COLO829 (cell line): ENCODE data around the gene PPP1R14C.

Experiments
- DNase-seq: peaks from one replicate; pipeline ENCODE4 v3.0.0; 2012; ENCODE audit warnings: low spot score

Gene PPP1R14C

DNA sequence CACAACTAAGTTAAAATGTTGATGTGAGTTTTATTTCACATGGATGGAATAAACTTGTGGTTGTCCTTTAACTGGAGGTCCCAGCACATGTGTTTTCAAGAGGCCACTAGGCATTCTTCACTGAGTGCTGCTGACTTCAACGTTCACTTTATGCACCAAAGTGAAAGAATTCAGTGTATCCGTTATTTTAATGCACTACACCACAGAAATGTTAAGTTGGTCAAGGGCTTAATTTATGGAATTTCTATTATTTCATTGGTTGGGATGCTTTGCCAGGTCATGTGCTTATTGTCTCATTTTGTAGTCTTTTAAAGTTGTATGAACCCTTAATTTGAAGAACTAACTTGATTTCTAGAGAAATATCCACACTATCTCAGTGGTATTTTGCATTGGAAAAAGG is 106.4 kb downstream of the PPP1R14C start:
- no peak for DNase-seq

DNA sequence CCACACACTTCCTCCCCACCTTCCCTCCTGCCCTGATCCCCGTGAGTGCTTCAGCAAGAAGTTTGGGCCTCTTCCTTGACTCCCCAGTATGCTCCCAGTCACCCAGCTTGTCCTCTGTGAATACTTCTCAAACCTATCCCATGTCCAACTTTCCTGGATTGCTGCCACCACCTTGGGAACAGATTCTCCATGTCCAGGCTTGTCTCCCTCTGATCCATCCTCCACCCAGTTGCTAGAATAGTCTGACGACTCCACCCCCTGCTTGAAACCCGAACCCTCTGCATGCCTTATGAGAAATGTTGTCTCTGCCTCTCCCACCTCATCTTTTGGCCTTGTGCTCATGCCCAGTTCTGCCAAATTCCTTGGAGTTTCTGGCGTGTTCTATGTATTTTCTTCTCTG is 108.0 kb downstream of the PPP1R14C start:
- no peak for DNase-seq

DNA sequence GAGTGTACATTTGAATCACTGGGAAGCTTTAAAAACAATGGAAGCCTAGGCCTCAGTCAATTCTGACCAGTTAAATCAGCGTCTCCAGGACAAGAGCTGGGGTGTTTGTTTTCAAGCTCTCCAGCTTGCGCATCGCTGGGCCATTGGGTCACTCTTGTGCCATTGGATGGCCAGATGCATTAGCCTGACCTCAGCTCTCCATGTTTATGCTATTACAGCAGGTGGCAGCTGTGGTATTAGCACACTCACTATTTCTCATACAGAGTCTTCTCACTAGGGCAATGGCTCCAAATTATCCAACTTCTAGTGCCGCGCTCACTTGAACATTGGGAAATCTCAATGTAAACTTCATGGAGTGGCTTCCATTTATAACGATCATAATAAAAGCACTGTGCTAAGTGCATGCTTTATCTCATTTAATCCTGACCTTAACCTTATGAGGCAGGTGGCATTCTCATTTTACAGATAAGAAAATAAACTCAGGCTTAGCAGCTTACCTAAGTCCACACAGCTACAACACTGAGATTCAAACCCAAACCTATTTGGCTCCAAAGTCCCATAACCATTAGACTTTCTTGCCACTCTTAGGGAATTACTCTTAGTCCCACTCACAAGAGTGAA is 108.8 kb downstream of the PPP1R14C start:
- no peak for DNase-seq

DNA sequence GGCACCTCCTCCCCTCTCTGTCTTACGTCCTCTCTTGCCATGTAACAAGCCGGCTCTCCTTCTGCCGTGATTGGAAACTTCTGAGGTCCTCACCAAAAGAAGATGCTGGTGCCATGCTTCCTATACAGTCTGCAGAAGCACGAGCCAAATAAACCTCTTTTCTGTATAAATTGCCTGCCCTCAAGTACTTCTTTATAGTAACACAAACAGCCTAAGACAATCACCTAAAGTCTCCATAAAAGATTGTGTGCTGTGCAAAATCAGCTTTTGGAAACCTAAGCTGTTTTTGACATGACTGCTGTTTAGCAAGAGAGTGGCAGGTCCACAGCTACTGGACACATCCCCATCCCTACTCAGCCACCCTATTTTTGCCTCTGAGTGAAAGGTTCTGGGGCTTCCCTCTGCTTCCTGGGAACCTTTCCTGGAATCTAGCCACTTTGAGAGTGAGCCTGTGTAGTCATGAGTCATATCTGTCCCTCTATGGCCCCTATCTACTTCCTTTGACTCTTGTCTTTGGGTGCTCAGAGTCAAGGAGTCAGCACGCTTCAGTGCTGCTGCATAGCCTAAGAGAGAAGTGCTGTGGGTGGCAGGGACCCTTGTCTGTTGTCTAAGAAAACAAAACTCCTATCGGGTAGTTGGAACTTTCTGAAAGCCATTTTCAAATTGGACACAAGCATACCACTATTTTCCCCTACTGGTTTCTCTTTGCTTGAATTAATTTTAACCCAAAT is 110.0 kb downstream of the PPP1R14C start:
- peak; percentile 37 for DNase-seq

DNA sequence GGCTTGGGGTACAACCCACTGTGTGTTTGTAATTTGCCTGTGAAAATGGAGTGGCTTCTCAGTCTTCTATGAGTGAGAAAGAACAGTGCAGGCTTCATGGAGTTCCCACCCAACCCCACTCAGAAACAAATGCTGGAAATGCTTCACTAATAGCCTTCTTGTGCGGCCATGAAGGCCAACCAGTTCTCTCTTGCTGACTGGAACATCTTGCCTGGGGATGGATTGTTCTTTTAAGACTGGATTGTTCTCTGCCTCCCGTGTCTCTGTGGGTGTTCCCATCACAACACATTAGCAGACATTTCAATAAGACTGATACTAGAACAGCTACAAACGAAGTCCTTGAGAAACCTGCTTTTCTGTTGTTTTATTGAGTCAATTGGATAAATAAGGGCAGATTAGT is 110.6 kb downstream of the PPP1R14C start:
- no peak for DNase-seq

DNA sequence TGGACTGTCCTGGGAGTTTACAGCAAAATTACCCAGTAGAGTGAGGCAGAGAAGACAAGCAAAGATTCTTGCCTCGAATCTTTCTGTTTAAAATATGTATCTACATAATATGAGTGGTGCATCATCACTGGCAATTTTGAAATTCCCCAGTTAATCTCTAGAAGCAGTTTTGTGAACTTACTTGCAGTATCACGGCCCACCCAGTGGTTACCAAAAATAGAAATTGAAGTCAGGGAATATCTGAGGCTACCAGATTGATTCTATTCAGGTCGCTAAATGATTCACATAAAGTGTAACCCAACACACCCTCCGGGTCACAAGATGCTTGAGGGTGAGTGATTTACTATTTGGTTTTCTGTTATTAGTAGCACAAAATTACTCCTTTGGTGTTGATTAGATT is 111.9 kb downstream of the PPP1R14C start:
- DNase-seq, result no peak

DNA sequence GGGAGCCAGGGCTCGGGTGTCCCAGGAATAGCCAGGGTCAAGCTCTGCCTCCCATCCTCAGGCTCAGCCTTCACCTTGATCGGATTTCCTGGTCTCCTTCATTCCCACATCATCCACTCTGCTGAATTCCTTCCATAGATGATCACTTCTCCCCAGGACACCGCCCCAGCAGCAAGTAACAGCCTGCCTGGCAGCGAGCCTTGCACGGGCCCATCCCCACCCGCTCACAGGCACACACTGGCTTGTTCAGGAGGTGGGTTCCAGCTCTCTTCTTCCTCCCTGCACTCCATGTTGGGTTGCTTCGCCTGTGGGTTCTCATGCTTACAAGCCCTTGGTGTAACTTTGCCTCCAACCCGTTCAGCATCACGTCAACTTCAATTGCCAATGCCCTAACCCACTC is 113.0 kb downstream of the PPP1R14C start:
- DNase-seq, result no peak

DNA sequence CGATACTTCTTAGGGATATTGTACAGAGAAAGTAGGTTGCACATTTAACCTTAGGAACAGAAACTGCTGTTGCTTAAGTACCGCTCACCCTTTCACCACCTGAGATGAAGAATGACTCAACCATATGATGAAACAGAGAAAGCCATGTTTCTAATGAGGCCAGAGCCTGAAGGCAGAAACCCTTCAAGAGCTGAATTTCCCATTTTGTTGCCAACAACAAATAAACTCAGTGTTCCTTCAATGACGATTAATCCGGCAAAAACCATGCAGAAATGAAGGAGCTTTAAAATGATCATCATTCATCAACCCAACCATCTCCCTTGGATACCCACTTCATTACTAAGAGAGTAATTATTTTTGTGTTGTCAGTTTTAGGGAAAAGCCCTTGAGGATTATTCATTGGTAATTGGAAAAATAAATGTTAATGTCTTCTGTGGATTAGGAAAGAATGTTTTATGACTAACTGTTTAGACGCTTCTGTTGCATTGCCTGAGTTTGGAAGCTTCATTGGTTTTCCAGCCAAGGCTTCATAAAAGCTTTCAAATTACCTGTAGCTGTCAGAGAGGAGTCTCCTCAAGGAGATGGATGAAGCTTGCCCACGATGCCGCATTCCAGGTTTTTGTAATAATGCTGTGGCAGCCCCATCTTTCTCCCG is 113.9 kb downstream of the PPP1R14C start:
- peak; percentile 90 for DNase-seq

DNA sequence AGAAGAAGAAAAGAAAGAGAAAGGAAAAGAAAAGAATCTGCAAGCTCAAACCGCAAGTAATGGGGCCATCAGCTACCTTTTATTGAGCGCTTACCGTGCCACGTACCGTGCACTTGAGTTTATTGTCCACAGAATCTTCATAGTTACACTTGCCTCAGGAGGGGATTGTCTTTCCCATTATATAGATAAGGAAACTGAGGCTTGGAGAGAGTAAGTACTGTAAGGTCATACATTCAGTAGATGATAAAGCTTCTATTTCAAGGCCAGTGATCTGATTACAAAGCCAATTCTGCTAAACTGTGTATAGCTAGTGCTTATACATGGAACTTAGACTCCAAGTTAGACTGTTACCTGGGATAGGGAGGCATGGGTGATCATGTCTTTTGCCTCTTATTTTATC is 115.5 kb downstream of the PPP1R14C start:
- DNase-seq, result no peak

DNA sequence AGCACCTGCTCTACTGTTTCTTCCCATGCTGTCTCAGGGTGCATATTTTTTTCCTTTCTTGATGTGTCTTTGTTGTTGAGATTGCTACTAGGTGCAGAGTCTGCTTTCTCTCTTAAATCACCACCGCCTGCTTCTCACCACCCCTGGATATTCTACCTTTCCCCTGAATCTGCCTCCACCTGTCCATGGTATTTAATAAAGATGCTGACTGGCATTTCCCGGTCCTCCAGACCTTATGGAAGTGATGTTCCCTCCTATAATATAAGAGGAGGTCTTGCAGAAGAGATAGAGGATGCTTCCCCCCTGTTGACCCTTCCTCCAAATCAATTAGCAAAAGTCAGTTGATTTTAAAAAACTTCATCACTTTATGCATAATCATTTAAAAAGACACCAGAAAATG is 118.1 kb downstream of the PPP1R14C start:
- DNase-seq, result no peak

DNA sequence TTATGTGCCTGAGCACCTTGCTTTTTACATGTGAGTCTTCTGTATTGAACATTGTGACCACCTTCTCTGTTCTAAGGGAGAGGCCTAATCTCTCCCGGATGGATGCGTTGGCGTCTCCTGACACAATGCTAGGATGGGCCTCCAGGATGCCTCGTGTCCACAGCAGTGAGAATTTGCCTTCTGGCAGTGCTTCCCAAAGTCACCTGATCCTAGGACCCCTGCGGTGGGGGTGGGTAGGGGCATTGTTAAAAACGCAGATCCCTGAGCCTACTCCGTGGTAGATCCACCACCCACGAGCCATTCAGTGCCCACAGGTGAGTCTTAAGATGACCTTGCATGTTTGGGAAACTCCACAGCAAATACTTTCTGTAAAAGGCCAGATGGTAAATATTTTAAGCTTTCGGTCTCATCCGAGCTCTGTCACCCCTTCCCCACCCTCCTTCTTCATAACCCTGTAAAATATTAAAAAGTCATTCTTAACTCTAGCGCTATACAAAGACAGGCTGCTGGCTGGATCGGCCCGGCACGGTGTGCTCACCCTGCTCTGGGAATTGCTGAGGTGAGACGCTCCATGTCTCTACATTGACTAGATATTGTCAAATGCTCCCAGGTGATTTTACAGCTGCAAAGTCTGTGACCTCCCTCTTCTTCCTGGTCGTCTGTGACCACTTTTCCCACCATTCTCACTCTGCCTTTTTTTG is 119.3 kb downstream of the PPP1R14C start:
- no peak for DNase-seq

DNA sequence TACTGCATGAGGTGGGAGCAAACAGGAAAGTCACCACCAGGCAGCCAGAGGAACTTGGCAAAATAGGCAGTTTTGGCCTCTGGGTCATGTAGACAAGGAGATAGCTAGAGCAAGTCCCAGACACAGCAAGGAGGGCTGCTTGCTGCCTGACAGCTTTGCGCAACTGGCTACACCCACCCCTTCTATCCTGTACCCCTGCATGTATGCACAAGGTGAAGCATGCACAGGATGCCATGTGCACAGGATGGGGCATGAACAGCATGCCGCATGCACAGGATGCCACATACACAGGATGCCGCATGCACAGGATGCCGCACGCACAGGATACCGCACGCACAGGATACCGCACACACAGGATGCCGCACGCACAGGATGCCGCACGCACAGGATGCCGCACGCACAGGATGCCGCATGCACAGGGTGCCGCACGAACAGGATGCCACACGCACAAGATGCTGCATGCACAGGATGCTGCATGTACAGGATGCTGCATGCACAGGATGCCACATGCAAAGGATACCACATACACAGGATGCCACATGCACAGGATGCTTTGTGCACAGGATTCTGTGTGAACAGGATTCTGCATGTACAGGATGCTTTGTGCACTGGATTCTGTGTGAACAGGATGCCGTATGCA is 121.0 kb downstream of the PPP1R14C start:
- DNase-seq, result no peak

DNA sequence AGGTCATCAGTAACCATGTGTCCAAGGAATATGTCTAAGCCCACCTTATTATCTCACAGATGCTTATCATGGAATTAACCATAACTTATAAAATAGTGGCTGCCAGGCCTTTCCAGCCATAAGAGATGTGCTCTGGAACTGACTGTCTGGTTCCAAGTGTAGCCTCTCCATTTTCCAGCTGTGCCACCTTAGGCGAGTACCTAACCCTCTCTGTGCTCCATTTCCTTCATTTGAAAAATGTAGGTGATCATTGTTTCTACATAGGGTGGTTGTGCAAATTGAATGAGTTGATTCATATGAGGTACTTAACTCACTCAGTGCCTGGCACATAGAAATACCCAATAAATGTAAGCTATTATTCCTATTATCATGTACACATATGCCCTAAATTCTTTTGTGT is 123.5 kb downstream of the PPP1R14C start:
- DNase-seq, result no peak

DNA sequence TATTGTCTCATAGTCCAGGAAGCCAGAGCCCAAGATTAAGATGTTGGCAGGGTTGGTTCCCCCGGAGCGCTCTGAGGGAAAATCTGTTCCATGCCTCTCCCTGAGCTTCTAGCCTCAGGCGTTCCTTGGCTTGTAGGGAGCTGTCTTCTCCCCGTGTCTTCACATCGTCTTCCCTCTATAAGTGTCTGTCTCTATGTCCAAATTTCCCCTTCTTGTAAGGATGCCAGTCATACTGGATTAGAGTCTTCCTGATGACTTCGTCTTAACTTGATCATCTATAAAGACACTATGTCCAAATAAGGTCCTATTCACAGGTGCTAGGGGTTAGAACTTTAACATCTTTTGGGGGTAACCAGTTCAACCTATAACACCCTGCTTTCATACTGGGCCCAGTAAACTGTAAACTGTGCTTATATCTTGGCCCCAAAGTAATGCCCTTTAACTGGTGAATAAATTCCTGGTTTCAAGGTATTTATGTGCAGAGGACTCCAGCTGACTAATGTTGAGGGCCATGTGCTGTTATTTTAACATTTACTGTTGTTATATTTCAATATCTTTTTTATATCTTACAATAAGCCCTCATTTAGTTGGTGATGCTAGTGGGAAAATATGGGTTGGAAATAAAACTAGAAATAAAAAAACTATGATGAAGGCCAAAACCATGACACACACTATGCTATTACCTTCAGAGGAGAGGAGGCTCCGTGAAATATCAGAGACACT is 124.3 kb downstream of the PPP1R14C start:
- DNase-seq, result no peak

DNA sequence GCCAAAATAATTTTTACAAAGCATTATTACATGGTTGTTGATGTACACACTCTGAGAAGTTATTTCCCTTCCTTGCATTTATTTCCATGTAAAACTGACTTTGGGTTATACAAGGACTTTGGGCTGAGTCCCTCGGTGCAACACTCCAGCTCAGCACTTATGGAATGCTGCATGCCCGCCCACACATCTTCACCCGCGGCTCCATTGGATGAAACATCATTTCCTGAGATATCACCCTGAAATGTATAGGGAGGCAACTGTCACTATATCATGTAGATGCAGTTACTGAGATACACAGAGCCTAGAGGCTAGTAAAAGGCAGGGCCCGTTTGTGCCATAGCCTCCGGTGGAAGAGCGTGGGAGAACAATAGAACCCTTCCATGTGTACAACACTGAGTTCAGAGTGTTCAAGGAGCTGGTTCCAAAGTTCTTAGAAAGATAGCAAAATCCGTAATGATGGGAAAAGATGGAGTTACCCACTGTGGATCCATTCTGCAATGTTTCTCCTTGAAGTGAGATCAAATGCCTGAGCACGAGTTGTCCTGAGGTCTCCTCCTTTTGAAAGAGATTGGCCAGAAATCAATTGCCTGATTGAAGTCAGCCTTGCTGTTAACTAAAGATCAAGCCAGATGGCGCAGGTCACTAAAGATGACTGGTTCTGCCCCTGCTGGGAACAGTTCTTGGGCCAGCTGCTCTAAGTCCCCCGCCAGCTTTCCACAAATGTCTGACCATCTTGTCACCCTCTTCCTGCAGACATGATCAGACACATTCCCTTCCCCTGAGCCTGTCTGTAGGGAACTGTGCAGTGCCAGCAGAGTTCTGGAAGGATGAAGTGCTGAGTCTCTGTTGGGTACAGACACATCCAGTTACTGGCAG is 125.1 kb downstream of the PPP1R14C start:
- DNase-seq, result peak; percentile 58

DNA sequence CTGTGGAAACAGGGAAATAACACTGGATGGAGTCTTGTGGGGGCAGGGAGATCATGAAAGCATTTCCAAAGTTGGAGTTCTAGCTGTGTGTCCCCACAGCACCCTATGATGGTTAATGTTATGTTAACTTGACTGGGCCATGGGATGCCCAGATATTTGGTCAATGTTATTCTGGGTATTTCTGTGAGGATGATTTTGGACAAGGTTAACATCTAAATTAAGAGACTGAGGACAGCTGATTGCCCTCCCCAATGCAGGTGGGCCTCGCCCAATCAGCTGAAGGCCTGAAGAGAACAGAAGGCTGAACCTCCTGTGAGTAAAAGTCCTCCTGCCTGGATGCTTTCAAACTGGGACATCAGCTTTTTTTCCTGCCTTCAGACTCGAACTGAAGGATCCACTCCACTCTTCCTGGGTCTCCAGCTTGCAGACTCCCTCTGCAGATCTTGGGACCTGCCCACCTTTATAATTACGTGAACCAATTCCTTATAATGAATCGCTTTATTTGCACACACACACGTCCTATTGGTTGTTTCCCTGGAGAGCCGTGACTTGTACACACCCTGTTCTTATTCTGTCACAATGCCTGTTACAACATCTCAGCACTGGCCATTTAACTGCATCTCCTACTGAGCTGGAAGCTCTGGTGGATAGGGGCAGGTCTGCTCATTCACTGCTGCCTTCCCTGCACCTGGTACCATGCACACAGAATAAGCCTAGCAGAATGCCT is 126.4 kb downstream of the PPP1R14C start:
- DNase-seq, result no peak

DNA sequence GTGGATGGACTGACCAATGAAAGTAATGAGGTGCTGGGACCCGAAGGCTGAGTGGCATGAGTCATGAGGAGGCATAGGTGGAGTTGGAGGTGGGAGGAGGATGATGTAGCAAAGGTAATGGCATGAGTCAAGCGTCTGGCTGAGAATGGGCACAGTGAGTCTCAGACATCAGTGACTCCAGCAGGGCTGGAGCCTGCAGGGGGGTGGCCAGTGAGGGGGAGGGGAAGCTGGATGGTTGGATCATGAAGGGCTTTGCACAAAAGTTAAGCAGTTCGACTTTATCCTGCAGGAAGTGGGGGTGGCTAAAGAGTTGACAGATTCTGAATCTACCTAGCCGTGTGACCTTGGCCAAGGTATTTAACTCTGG is 127.0 kb downstream of the PPP1R14C start:
- DNase-seq, result no peak

DNA sequence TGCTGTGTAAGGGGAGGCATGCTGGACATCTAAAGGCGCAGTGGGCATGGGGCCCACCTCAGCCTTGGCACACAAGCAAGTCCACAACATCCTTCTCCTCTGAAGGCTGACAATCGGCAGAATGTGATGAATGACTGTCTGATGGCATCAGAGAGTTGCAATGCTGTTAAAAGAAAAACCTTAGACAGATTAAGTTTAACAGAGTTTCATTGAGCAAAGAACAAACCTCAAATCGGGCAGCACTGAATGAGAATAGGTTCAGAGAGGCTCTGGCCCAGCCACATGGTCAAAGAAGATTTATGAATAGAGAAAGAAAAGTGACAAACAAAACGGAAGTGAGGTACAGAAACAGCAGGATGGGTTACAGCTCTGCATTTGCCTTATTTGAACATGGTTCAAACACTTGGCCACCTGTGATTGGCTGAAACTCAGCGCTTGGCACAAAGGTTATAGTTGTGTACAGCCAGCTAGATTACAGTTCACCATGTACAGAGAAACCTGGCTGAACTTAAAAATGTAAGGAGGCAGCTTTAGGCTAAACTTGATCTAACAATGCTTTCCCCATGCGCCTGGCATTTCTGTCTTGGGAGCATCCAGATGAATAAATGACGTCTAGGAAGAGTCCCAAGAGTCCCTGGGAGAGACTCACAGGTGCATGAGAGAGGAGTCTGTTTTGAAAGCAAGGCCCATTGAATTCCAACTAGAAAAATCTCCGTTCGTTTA is 127.6 kb downstream of the PPP1R14C start:
- no peak for DNase-seq

DNA sequence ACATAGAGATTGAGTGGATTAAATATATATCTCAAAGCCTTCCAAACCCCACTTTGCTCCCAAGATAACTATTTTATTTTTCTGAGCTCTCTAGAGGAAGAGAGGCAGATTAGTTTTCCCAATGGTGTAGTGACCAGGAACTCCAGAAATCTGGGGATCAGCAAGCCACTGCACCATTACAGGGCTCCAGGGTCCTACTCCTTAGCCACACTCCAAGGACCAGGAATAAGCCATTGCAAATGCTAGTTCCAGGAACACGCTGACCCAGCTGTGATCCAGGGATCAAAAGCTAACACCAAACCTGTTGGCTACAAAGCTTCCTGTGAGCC is 128.3 kb downstream of the PPP1R14C start:
- DNase-seq, result no peak
